NCI-H2196 treated with DMSO at 0.1 percent for 48 hours (cell line): Measurements from ENCODE around the gene MOG.
A peak's percentile ranks its signal among the peaks of the same experiment; 100 is the strongest.

Experiments used
- DNase-seq: peaks from one replicate; lab custom pipeline; 2025; ENCODE audit not compliant: unreplicated experiment; lab: John Stamatoyannopoulos, UW

Gene MOG

DNA sequence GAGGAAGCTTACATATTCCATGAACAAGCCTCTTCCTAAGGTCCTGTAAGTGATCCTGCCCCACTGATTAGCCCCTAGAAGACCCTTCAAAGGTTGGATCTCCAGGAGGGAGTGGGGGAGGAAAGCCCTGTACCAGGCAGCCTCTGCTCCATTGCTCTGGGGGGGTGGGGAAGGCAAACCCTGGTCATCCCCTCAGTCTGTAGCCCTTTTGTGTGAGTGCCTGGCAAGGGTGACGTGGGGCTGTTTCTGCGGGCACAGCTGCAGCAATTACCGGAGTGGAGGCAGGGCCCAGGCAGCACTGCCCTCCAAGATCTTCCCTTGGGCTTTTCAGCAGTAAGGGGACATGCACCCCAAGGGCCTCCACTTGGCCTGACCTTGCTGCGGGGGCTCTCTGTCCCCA, at the start of gene MOG:
Gene MOG (plus strand): TSS at position 295 of the 400 bp plus-strand sequence. CDS start 118 bp downstream, outside the sequence.
- no peak for DNase-seq

DNA sequence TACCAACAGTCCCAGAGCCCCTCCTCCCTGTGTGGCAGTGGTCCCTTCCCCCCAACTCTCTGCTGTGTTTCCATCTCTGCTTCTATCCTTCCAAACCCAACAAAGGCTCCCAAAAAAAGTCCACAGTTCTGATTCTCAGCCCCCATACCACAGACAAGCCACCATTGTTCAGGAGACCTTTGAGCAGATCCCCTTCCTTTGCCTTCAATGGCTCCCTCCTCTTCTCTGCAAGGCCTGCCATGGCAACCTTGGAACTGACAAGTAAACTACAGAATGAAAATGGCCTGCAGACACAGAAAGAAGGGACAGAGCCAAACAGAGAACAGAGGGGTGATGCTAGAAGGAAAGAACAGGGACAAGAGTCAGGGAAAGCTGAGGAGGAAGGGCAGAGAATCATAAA, 48.8 kb upstream of the MOG start:
- no peak for DNase-seq

DNA sequence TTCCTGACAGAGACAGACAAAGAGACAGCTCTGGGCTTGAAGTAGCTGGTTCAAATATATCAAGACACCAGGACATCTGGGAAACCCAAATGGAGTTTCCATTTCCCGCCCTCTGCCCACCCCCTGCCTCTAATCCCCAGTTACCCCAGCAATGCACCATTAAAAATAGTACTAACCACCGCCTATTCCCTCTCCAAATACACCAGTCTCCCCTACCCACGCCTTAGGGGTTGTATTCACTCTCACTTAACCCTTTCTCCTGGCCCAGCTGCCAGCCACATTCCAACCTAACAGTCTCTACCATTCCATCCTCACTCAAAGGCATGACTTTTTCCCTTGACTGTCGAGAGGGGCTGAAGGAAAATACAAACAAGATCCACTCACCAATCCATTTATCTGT, 46.4 kb upstream of the MOG start:
- DNase-seq: no peak

DNA sequence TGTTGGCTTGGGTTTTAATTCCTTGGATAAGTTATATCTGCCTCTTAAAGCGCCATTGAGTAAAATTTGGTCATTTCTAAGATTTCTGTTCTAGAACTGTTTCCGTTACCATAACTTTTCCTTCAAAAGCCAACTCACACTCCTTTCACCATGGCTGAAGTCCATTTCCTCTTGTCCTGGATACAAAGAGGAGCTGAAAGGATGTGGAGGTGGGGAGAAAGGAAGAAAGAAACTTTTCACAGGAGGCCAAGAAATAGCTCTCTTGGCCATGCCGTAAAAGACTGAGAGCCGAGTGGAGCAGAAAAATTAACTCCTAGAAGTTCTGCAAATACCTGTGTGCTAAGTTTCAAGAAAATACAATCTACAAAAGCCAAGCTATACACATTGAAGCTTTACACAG, 45.5 kb upstream of the MOG start:
- DNase-seq: no peak

DNA sequence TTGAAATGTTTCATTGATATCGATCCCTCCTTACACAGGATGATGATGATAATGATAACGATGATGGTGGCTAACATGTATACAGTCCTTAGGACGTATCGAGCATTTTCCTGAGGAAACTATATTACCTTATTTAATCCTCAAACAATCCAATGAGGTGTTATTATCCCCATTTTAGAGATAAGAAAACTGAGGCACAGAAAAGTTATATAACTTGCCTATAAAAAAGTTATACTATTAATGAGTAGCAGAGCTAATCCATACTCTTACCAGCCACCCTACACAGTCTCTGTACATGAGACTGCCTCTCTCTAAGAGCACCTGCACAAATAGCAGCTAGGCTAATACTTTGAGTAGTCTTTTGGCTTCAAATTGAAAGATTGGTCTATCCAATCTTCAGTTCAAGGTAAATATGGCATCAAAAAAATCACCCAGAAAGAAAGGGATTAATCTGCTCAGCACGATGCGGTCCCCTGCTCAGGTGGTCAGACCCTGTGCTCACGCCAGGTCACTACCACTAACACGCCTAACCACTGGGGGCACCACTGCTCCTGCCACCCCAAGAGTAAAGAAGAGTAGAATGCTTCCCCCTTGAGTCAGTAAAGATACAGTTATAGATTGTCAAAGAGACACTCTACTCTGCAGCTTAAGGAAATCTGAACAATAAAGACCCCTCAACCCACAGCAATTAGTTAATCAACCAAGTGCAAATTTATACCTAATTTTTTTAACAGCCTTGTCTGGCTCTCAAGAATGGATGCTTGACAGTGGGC, 38.9 kb upstream of the MOG start:
- no peak for DNase-seq

DNA sequence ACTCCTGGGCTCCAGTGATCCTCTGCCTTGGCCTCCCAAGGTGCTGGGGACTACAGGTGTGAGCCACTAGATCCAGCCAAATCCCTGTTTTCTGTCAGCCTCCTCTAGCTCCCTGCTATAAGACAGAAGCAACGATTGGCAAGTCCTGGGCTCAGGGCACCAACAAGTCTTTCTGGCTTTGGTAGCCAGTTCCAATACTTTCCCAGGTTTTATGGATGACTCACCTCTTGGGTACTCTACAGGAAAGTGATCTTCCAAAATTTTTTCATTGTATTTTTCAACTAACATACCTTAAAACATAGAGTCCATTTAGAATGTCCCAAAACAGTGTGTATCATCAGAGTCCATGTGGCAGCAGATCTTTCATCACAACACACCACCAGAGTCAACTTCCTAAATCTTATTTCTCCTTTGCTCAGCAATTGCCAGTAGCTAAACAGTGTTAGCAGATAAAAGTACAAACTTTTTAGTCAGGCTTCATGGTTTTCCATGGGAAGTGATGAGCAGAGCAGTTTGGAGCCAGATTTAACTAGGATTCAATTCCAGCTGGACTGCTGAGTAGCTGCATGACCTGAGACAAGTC, 37.2 kb upstream of the MOG start:
- DNase-seq: no peak

DNA sequence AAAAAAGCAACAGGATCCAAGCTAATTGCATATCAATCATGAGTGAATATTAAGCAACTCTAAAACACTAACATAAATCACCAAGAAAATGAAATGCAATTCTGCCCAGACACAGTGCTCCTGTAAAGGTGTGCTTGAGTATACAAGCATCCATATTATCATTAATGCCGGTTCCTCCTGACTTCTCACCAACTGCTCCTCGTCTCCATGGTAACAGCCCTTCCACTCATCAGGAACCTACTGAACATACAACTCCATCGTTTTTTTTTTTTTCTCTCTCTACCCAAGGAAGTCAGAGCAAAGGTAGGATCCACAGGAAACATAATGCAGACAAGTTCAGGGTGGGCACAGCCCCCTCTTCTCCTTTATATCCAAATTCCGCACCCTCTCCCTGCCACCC, 36.3 kb upstream of the MOG start:
- no peak for DNase-seq

DNA sequence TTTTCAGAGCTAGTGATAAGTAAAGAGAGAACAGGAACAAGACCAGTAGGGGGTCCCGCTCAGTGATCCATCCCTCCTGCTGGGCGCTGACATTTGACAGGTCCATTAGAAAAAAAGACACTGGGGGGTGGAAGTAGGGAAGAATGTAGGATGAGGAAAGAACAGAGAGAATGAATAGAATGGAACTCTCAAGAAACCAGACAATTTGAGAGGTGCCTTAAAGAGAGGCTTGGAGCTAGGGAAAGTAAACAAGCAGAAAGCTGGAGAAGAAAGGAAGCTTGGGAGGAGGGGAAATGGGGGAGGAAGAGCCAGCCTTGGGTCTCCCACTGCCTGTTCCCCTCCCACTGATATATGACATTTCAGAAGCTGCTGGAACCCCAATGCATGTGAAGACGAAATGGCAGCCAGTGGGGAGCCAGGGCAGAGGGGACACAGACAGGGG, 32.4 kb upstream of the MOG start:
- DNase-seq: no peak

DNA sequence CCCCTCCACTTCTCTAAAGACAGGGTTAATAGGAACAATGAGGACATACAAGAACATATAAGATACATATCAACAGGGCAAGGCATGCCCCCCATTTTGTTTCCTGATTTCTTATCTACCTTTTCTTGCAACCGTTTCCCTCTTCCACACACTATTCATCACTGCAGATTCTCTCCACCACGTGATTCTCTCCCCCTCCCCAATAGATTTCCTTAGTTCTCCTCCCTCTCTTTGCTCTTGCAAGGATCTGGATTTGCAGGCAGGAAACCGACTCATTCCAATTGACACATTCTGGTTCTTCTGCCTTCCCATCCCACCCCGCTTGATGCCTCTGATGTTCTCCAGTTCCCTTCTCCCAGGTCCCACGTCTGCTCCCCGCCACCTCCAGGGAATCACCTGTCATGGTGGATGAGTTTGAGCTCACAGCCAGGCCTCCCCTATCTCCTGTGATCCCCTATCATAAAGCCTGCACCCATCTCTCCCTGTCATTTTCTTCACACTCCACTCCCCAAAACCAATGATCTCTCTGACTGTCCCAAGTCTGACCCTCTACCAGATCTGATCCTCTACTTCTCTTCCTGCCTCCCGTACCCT, 31.5 kb upstream of the MOG start:
- no peak for DNase-seq

DNA sequence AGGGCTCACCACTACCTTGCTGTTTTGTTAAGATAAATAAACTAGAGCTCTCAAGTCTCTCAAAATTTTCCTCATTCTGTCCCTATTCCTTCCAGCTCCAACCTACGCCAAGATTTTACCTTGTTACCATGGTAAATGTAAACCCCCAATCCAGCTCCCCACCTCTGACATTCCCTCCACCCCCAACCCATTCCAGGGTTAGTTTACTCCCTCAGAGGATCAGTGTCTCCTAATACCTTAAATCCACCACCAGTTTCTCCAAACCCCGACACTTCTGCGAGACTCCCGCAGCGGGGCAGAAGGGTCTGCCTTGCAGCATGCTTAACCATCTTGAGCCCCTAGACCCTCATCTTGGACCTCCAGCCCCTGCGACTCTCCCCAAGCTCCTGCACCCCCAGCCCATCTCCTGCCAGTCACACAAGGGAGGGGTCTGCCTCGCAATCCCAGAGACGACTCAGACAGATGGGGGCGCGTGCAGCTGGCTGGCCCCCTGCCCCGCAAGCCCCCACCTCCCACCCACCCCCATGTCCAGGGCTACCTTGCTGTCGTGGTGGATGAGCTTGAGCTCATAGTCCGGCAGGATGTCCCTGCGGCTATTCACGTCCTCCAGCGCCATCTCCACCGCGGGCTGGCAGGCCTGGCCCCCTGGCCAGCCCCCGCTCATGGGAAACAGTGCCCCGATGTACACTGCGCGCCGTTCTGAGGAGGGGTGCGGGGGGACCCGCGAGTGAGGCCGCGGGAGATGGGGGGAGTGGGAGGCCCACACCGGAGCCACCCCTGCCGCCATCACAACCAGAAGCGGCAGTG, 29.7 kb upstream of the MOG start:
- DNase-seq: no peak

DNA sequence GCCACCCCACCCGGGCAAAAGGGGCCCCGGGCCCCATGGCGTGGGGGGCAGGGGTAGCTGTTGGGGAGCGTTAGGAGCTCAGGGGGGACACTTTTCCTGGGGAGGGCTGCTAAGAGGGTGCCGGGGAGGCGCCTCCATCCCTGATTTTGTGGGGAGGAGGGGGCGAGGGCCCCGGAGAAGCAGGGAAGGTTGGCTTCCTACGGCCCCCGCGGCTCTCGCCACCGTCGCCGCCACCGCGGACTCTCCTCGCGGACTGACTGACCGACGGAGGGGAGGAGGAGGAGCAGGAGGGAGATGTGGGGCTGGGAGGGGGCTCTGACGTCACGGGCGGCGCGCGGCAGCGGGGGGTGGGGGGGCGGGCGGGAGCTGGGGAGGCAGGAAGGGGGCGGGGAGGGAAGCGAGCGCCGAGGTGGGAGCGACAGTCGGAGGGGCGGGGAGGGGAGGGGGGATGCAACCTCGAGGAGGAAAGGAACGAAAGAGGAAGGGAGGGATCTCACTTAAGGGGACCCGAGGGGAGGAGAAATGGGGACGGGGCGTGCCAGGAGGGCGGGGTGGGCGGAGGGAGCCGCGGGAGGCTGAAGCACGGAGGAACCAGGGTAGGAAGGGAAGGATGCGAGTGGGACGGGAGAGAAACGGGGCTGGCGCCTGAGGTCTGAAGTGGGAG, 29.0 kb upstream of the MOG start:
- peak; percentile 35 for DNase-seq

DNA sequence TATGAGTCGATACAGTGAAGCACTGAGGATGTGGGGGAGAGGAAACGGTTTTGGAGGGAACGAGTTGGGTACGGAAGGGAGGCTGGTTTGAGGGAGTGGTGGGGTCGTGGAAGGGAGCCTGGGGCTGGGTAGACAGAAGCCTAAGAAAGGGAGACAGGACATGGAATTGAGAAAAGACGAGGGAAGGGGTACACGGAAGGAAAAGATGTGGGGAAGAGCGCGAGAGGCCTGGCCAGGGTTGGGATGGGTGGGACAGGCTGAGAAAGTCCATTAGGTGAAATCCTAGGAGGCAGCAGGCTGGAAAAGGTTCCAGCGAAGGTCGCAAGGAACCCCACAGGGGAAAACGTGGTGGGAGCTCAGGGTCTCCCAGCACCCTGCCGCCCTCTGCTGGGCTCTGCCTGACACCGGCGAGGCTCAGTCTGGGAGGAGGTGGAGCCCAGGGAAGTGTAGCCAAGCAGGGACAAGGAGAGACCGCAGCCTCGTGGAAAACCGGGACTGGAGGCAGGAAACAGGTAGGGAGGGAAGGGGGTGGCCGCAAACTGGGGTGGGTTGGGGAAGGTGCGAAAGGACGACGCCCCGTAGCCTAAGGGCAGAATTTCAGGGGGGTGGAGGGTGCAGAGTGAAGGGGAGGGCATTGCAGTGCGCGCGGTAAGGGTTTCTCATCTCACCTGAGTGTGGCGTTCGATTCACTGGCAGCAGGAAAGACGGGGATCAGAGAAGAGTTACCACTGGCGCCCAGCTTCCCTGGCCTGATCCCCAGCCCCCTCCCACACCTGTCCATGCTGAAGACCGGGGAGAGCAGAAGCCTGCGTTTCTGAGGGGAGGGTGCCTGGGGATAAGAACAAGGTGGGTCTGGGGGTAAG, 28.2 kb upstream of the MOG start:
- DNase-seq: peak; percentile 66

DNA sequence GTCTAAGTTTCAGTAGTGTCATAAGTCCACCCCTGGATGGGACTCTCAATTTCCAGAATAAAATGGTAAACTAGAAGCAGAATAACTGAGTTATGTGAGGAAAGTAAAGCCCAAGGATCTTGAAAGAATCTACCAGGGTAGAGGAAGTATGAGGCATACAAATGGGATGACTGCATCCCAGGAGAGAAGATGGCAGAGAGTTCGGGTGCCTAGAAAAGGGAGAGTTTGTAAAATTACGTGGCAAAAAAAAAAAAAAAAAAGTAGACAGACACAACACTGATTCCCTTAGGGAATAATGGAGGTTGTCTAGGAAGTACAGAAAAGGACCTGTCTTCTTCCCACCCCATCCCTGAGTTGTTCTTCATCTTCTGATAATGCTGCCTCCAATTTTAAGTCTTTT, 27.3 kb upstream of the MOG start:
- no peak for DNase-seq

DNA sequence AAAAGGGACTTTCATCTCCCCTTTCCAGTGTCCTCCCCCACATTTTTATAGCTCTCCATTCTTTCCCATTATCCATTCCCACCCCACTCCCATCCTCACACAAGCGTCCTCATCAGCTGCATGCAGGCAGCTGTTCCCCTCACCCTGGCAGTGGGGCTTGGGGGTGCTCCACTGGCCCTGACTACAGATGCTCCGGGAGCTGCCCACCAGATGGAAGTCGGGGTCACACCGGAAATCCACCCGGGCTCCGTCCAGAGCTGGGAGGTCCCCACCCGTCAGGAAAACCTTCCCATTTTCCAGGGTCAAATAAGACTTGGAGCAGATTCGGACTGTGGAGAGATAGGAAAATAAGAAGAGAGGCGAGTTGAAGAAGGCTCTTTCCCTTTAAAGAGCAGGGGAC, 26.6 kb upstream of the MOG start:
- DNase-seq: no peak

DNA sequence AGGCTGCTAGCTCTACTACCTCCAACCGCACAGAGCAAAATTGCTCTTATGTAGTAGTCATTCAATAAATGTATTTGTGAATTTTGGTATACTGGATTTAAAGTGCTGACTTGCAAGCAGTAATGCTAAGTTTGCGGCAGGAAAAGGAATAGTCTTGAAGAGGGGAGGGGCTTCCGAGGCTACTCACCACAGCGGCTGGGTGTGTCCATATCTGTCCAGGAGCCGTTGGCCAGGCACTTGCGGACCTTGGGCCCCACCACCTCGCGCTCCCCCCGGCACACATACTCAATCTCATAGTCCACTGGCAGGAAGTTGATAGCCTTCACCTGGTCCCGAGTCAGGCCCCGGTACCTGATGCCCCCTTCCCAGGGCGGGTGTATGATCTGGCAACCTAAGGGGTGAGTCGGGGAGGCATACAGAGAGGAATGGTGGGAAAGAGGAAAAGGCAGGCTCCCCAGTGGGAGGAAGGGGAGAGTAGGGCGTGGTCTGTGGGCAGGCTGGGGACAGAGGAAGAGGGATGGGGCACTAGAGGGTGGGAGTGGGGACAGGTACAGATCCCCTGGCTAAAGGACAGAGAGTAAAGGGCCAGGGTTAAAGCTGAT, 25.6 kb upstream of the MOG start:
- DNase-seq: no peak

DNA sequence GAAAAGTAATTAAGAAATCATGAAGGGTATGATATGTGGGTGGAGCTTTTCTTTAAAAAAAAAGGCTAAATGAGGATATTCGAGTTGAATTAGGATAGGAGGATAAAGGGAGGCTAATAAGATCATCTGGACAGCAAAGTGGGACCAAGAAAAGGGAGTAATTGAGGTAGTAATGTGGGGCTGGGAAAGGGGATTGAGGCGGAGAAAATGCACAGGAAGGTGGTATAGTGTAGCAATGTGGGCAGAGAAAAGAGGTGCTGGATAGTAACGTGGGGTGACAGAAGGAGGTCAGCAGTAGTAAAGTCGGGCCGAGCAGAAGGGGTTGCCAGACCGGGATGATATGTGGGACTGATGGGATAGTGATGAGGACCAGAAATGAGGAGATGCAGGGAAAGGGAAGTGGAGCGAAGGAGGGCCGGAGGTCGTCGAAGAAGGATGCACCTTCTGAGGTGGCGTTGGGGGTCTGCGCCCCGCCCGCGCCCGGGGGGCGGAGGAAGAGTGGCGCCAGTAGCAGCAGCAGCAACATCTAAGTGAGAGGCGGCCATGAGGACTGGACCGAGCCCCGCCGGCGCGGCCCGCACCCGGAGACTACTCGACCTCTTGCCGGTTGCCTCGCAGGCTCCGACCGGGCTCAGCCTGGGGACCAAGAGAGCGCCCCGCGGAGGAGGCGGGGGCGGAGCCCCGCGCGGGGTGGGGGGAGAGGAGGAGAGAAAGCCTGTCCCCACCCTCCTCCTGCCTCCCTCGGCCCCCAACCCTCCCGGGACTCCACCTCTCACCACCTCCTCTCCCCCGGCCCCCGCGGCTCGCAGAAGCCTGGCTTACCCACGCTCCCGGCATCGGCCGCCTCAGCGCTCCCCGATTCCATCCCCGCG, 24.8 kb upstream of the MOG start:
- DNase-seq: no peak

DNA sequence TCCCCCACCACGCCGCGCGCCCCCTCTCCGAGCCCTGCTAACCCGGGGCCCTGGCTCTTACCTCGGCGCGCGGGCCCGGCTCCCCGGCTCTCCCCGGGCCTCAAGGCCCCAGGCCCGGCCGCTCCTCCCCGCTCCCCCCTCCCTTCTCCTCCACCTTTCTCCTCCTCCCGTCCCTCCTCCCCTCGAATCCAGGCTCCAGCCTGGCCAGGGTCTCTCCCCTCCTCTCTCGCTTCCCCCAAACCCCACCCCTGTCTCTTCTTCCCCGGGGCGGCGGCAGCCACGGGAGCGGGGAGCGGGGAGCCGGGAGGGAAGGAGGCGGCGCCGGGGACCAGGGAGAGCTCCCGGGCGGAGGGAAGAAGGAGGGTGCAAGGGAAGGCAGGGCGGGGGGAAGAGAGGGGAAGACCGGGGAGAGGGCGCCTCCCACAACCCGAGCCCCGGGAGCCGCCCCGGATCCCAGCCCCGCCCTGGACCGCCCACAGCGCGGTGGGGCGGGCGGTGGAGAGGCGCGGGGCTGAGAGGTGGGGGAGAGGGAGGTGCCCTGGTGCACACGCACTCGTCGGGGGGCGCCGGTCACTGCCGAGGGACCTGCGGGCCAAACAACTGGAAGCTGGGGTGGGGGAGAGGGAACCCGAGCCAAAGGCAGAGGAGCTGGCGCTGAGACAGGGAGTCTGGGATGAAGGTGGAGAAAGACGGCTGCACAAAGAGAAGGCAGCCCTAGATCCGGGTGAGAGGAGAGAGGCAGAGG, 23.9 kb upstream of the MOG start, which contains the start of gene GABBR1:
Gene GABBR1 (minus strand): TSS at position 395 of the 745 bp plus-strand sequence. CDS start 798 bp downstream, outside the sequence.
- peak; percentile 81 for DNase-seq

DNA sequence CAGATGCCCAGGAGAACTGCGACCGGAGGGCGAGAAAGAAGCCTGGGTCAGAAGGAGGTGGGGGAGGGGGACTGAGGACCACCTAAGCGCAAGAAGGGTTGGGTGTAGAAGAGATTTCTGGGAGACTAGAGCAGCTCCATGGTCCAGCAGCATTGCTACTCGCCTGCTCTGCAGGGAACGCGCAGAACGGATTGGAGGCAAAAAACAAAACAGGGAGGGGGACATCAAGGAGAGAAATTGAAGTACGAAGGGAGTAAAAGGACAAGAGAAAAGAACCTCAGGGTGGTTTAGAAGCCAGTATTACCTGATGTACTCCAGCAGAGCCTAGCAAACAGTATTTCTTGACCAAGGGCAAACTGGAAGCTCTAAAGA, 23.4 kb upstream of the MOG start:
- no peak for DNase-seq
